Lung microvascular endothelial cell (primary cell): Measurements from ENCODE around the gene SLC38A10. TPM values are rescaled to one million over a fixed set of nuclear protein-coding genes. Genes with fewer than 3 reads are reported as not detected.
A peak's percentile ranks its signal among the peaks of the same experiment; 100 is the strongest.

Experiments
- DNase-seq, 2 donors: peaks; one replicate each; pipeline versions ENCODE4 v3.0.0 to v3.0.0-alpha.2; 2010; ENCODE audit warnings: low read depth in 2 of 2
- total RNA-seq: library from RNA; depleted of rRNA; stranded (reverse); fragments of >200 nt; gene quantifications from 2 replicates; pipeline ENCODE4 v1.2.1, GENCODE V29; 2014

The SLC38A10 gene
- total RNA-seq, 1 donor from 2014 or later, result 52.0 TPM

GRCh38 chr17:81258292-81258691, 36.8 kb downstream of the SLC38A10 start:
- DNase-seq, result no peak

GRCh38 chr17:81257533-81257932, 37.6 kb downstream of the SLC38A10 start:
- DNase-seq, result no peak

- DNase-seq, result peak in 1 of 2 donors; percentile 34
Measured at GRCh38 chr17:81256616-81257015, 38.5 kb downstream of the SLC38A10 start.

- peak; percentile 66 to 76 for DNase-seq
Measured at GRCh38 chr17:81254955-81255717, 40.0 kb downstream of the SLC38A10 start.

- peak; percentile 47 to 69 for DNase-seq
Measured at GRCh38 chr17:81253358-81254131, 41.6 kb downstream of the SLC38A10 start.

- no peak for DNase-seq
Measured at GRCh38 chr17:81252987-81253329, 42.1 kb downstream of the SLC38A10 start.

- DNase-seq, result no peak
Measured at GRCh38 chr17:81252326-81252986, 42.7 kb downstream of the SLC38A10 start.

GRCh38 chr17:81251709-81252301, 43.3 kb downstream of the SLC38A10 start:
- DNase-seq, result no peak

GRCh38 chr17:81251094-81251708, 43.9 kb downstream of the SLC38A10 start:
- no peak for DNase-seq

- no peak for DNase-seq
Measured at GRCh38 chr17:81250286-81251093, 44.6 kb downstream of the SLC38A10 start.

- DNase-seq, result peak in 1 of 2 donors; percentile 22
Measured at GRCh38 chr17:81249223-81250040, 45.7 kb downstream of the SLC38A10 start.

GRCh38 chr17:81248649-81249048, 46.5 kb downstream of the SLC38A10 start:
- no peak for DNase-seq

GRCh38 chr17:81247339-81247990, 47.6 kb downstream of the SLC38A10 start:
- DNase-seq, result no peak

- no peak for DNase-seq
Measured at GRCh38 chr17:81246679-81247338, 48.3 kb downstream of the SLC38A10 start.

- no peak for DNase-seq
Measured at GRCh38 chr17:81246343-81246670, 48.8 kb downstream of the SLC38A10 start.

- DNase-seq, result no peak
Measured at GRCh38 chr17:81245665-81246342, 49.3 kb downstream of the SLC38A10 start.

- DNase-seq, result no peak
Measured at GRCh38 chr17:81245024-81245664, 50.0 kb downstream of the SLC38A10 start.
